B cell (primary cell): ENCODE data around the gene ASTN2. TPM values are rescaled to one million over a fixed set of nuclear protein-coding genes. Genes with fewer than 3 reads are reported as not detected.
"Not testable (repeated sequence)": the region's sequence is repeated elsewhere in the genome, so short reads cannot be mapped to it uniquely, and the experiment has no call there.

Experiments used
- ATAC-seq: fragments of 200-7000 bp; cut with Tn5 transposase; one replicate; pipeline ENCODE4 v1.10.0; 2021; ENCODE audit warnings: low read depth, mild to moderate bottlenecking, moderate number of reproducible peaks, moderate library complexity
- CTCF ChIA-PET: fragments of 350-600 bp; sonication (Branson Sonifier 250); formaldehyde crosslinking; loops from one replicate; lab custom pipeline; 2021; ENCODE audit warnings: antibody characterized with exemption, inconsistent platforms; lab: Charles Lee
- POLR2A ChIA-PET: fragments of 350-600 bp; sonication (Branson Sonifier 250); formaldehyde crosslinking; loops from one replicate; lab custom pipeline; 2021; ENCODE audit warnings: antibody characterized with exemption; lab: Charles Lee
- DNase-seq: peaks from one replicate; pipeline ENCODE4 v3.0.0; 2013
- H2AFZ ChIP-seq: 2 replicates; pipeline ENCODE4 v1.6.1; 2012; ENCODE audit warnings: mild to moderate bottlenecking, low read depth, low read length; ENCODE audit not compliant: insufficient read depth, poor library complexity, severe bottlenecking
- H3K27ac ChIP-seq, 2 donors: 1 replicate in 1 of 2; 2 replicates in 1 of 2; pipeline ENCODE4 v1.5.1; 2012 to 2013; ENCODE audit warnings: low read length in 2 of 2, mild to moderate bottlenecking in 2 of 2, moderate library complexity in 1 of 2
- H3K27me3 ChIP-seq, 4 experiments: fragments of 200-600 bp in 1 of 4; sonication (generic) in 1 of 4; replicated peaks in 1 of 4; 1 replicate in 2 of 4; 2 replicates in 2 of 4; pipeline versions ENCODE4 v1.6.1 to v1.7.0; 2013 to 2016; ENCODE audit warnings: low read length in 3 of 4, mild to moderate bottlenecking in 2 of 4, mixed read lengths in 1 of 4, moderate library complexity in 1 of 4; ENCODE audit not compliant: insufficient read depth in 4 of 4, control insufficient read depth in 3 of 4; ENCODE audit errors: control extremely low read depth in 1 of 4
- H3K36me3 ChIP-seq, 2 experiments: replicated peaks in 1 of 2; 1 replicate in 1 of 2; 2 replicates in 1 of 2; pipeline versions ENCODE4 v1.6.1 to v1.7.1; 2013; ENCODE audit warnings: low read length in 1 of 2; ENCODE audit not compliant: insufficient read depth in 2 of 2, control insufficient read depth in 1 of 2; ENCODE audit errors: control extremely low read depth in 1 of 2, extremely low read depth in 1 of 2
- H3K4me1 ChIP-seq, 2 donors: fragments of 200-600 bp in 1 of 2; sonication (generic) in 1 of 2; 1 replicate in 1 of 2; 2 replicates in 1 of 2; pipeline versions ENCODE4 v1.5.1 to v1.6.1; 2013 to 2017; ENCODE audit warnings: low read length in 2 of 2; ENCODE audit not compliant: control insufficient read depth in 2 of 2, insufficient read depth in 2 of 2
- H3K4me2 ChIP-seq: replicated peaks from 2 replicates; pipeline ENCODE3; 2012; ENCODE audit warnings: mild to moderate bottlenecking, low read depth, low read length; ENCODE audit not compliant: poor library complexity, severe bottlenecking
- H3K4me3 ChIP-seq, 5 experiments: fragments of 200-600 bp in 1 of 5; sonication (generic) in 1 of 5; 1 replicate in 3 of 5; 2 replicates in 2 of 5; pipeline versions ENCODE4 v1.5.1 to v1.7.0; 2011 to 2016; ENCODE audit warnings: low read length in 4 of 5, mild to moderate bottlenecking in 4 of 5, low read depth in 2 of 5, control low read depth in 1 of 5, moderate library complexity in 1 of 5; ENCODE audit not compliant: insufficient read depth in 1 of 5; ENCODE audit errors: control extremely low read depth in 1 of 5, extremely low read depth in 1 of 5
- H3K79me2 ChIP-seq: fragments of 200-600 bp; sonication (generic); one replicate; pipeline ENCODE4 v1.6.0; 2016; ENCODE audit warnings: low read length; ENCODE audit not compliant: control insufficient read depth, insufficient read depth
- H3K9ac ChIP-seq: fragments of 200-600 bp; sonication (generic); 2 replicates; pipeline ENCODE4 v1.6.1; 2017; ENCODE audit warnings: mild to moderate bottlenecking, low read length, moderate library complexity
- H3K9me3 ChIP-seq, 3 donors: one replicate each; pipeline versions ENCODE4 v1.6.1 to v1.7.1; 2013; ENCODE audit warnings: low read length in 2 of 3; ENCODE audit not compliant: control insufficient read depth in 2 of 3, insufficient read depth in 1 of 3; ENCODE audit errors: control extremely low read depth in 1 of 3
- H4K20me1 ChIP-seq: 2 replicates; pipeline ENCODE4 v1.6.0; 2012; ENCODE audit warnings: mild to moderate bottlenecking, low read length; ENCODE audit not compliant: insufficient read depth, control insufficient read depth, poor library complexity, severe bottlenecking
- H3K27ac Mint-ChIP-seq: one replicate; pipeline ENCODE4 v1.8.0; 2021; ENCODE audit warnings: mixed read lengths
- H3K27me3 Mint-ChIP-seq: one replicate; pipeline ENCODE4 v1.8.0; 2021; ENCODE audit warnings: mixed read lengths
- H3K4me1 Mint-ChIP-seq: one replicate; pipeline ENCODE4 v1.8.0; 2021; ENCODE audit warnings: mixed read lengths
- H3K4me3 Mint-ChIP-seq: one replicate; pipeline ENCODE4 v1.8.0; 2021; ENCODE audit warnings: mixed read lengths
- H3K9me3 Mint-ChIP-seq: one replicate; pipeline ENCODE4 v1.8.0; 2022; ENCODE audit warnings: mixed read lengths; ENCODE audit not compliant: insufficient read depth
- EZH2 ChIP-seq: IDR thresholded peaks from 2 replicates; pipeline ENCODE4 v1.6.1; 2012; ENCODE audit warnings: borderline replicate concordance, low read depth, mild to moderate bottlenecking, moderate library complexity, low read length; ENCODE audit not compliant: insufficient read depth, poor library complexity, severe bottlenecking
- WGBS: methylation state at CpG from one replicate; pipeline ENCODE4 v1.1.5; 2013; ENCODE audit warnings: missing lambda C conversion rate; ENCODE audit not compliant: insufficient coverage; 5-methylcytosine and 5-hydroxymethylcytosine counted together
- intact Hi-C: fragments of 100-400 bp; cut with micrococcal nuclease; formaldehyde crosslinking; loops from one replicate; pipeline ENCODE4 v1.10.0; 2022
- polyA plus RNA-seq: library from polyadenylated mRNA; depleted of rRNA; stranded (reverse); fragments of >200 nt; gene quantifications from 2 replicates; pipeline ENCODE4 v1.2.3, GENCODE V29; 2012
- total RNA-seq, 2 donors: library from RNA; stranded (reverse); fragments of 120-200 nt in 1 of 2; gene quantifications; 1 replicate in 1 of 2; 2 replicates in 1 of 2; pipeline versions ENCODE4 v1.2.3 to v1.2.4, GENCODE V29; 2013 to 2022
- TF ChIP-seq, protein P1 (sequence below): fragments of 200-600 bp; IDR thresholded peaks from one replicate; pipeline ENCODE4 v1.8.0; 2022; ENCODE audit warnings: antibody characterized with exemption, mild to moderate bottlenecking

ASTN2 gene
- total and polyA plus RNA-seq, 2 donors (not counting 1 experiment from before 2014, with no cell fraction given), result 1.2 to 3.6 TPM

DNA sequence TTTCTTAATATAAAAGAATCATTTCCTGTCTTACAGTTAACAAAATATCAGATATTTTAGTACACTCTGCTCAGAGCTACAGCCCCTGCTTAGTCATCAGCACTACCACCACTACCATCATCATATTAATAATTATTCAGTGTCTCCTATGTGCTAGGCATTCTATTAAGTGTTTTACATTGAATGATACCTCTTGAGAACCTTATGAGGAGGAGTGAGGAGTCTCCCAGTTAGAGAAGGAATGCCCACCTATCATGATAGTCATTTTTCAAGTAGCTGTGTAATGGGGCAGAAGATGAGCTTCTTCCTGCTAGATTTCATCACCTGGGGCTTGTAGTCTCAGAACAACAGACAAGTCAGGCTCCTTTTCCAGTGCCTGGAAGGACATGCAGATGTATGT, 489.7 kb downstream of the ASTN2 start:
- Histone ChIP-seq H4K20me1 (no peaks in the 10 kb centered on the region), H3K27me3 (no peaks in the 10 kb centered on the region), H3K27ac (no peak overlapping the region), H3K79me2 (no peaks in the 10 kb centered on the region), H3K36me3 (no peaks in the 10 kb centered on the region), H3K9ac (no peak overlapping the region), H3K4me2 (no peak overlapping the region), H2AFZ (no peak overlapping the region), H3K4me3 (no peak overlapping the region), H3K9me3 (no peaks in the 10 kb centered on the region), H3K4me1 (no peaks in the 10 kb centered on the region)
- TF ChIP-seq, protein P1, sequence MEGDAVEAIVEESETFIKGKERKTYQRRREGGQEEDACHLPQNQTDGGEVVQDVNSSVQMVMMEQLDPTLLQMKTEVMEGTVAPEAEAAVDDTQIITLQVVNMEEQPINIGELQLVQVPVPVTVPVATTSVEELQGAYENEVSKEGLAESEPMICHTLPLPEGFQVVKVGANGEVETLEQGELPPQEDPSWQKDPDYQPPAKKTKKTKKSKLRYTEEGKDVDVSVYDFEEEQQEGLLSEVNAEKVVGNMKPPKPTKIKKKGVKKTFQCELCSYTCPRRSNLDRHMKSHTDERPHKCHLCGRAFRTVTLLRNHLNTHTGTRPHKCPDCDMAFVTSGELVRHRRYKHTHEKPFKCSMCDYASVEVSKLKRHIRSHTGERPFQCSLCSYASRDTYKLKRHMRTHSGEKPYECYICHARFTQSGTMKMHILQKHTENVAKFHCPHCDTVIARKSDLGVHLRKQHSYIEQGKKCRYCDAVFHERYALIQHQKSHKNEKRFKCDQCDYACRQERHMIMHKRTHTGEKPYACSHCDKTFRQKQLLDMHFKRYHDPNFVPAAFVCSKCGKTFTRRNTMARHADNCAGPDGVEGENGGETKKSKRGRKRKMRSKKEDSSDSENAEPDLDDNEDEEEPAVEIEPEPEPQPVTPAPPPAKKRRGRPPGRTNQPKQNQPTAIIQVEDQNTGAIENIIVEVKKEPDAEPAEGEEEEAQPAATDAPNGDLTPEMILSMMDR, result no peak
- no peak for TF ChIP-seq EZH2
- POLR2A ChIA-PET, result no interaction called here
- no peak overlapping the region for H3K27ac Mint-ChIP-seq
- peaks cover 4% of the 10 kb centered on the region for H3K9me3 Mint-ChIP-seq
- CTCF ChIA-PET, result no interaction called here
- H3K27me3 Mint-ChIP-seq, result no peaks in the 10 kb centered on the region
- no peak for DNase-seq
- no peak for ATAC-seq
- H3K4me3 Mint-ChIP-seq, result no peak overlapping the region
- intact Hi-C loops, result no loop called here
- no peaks in the 10 kb centered on the region for H3K4me1 Mint-ChIP-seq

DNA sequence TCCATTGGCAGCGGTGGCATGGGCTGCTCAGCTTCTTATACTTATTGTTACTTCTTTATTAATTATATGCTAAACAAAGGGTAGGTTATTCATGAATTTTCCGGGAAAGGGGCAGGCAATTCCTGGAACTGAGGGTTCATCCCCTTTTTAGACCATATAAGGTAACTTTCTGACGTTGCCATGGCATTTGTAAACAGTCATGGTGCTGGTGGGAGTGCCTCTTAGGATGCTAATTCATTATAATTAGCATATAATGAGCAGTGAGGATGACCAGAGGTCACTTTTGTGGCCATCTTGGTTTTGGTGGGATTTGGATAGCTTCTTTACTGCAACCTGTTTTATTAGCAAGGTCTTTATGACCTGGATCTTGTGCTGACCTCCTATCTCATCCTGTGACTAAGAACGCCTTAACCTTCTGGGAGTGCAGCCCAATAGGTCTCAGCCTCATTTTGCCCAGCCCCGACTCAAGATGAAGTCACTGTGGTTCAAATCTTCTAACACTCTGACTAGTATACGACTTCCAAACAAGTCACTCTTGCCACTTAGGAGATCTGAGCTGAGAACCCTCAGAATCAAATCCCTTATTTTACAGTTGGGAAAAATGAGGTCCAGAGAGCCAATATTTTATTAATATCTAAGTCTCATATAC, 490.3 kb downstream of the ASTN2 start:
- no peak overlapping the region for H3K9ac ChIP-seq
- DNase-seq (no peak), ATAC-seq (no peak)
- H3K4me1 Mint-ChIP-seq, result no peaks in the 10 kb centered on the region
- intact Hi-C loops, result no loop called here
- no peak overlapping the region for H3K4me2 ChIP-seq
- no peaks in the 10 kb centered on the region for H3K36me3 ChIP-seq
- no peaks in the 10 kb centered on the region for H3K79me2 ChIP-seq
- H3K9me3 Mint-ChIP-seq, result peaks cover 4% of the 10 kb centered on the region
- no peaks in the 10 kb centered on the region for H3K27me3 Mint-ChIP-seq
- H4K20me1 ChIP-seq, result no peaks in the 10 kb centered on the region
- H3K27ac ChIP-seq, result no peak overlapping the region
- H3K4me3 ChIP-seq, result no peak overlapping the region
- ChIA-PET POLR2A (no interaction called here), CTCF (no interaction called here)
- no peaks in the 10 kb centered on the region for H3K27me3 ChIP-seq
- H3K9me3 ChIP-seq, result no peaks in the 10 kb centered on the region
- WGBS, result 89% methylated on average over 2 of the region's 6 CpGs
- H3K4me3 Mint-ChIP-seq, result no peak overlapping the region
- TF ChIP-seq EZH2, result no peak
- TF ChIP-seq, protein P1, result no peak
- no peaks in the 10 kb centered on the region for H3K4me1 ChIP-seq
- no peak overlapping the region for H2AFZ ChIP-seq
- no peak overlapping the region for H3K27ac Mint-ChIP-seq

DNA sequence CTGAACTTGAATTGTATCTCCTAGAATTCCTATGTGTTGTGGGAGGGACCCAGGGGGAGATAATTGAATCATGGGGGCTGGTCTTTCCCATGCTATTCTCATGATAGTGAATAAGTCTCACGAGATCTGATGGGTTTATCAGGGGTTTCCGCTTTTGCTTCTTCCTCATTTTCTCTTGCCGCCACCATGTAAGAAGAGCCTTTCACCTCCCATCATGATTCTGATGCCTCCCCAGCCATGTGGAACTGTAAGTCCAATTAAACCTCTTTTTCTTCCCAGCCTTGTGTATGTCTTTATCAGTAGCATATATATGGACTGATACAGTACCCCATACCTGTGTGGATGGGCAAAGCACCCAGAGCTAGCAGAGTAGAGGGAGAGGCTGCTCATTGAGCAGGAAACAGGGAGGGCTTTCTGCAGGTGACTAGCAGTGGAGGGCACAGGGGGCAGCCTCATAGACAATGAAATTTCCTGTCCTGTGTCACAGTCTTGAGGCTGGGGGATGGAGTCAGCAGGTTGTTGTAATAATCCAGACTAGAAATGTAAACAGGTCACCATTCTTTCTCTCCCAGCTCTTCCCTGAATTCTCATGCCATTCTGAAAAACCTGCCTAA, 496.9 kb downstream of the ASTN2 start:
- DNase-seq, intact Hi-C loops, H2AFZ ChIP-seq, H3K27ac ChIP-seq, H3K4me3 ChIP-seq, H3K79me2 ChIP-seq, H3K9ac ChIP-seq, H3K27ac Mint-ChIP-seq, H3K36me3 ChIP-seq, H3K4me3 Mint-ChIP-seq, H3K4me1 Mint-ChIP-seq, H3K27me3 ChIP-seq, POLR2A ChIA-PET, H3K9me3 ChIP-seq, H4K20me1 ChIP-seq, H3K4me1 ChIP-seq, ATAC-seq, H3K4me2 ChIP-seq, H3K27me3 Mint-ChIP-seq, CTCF ChIA-PET, H3K9me3 Mint-ChIP-seq: not testable (repeated sequence)
- 80% methylated on average over 1 of the region's 3 CpGs for WGBS
